Spinal cord (tissue), 10 donors: ENCODE measurements around the gene KRTAP10-10. TPM values are rescaled to one million over a fixed set of nuclear protein-coding genes. Genes with fewer than 3 reads are reported as not detected.
"Not testable (repeated sequence)": the region's sequence is repeated elsewhere in the genome, so short reads cannot be mapped to it uniquely, and the experiment has no call there.

Source experiments
- DNase-seq, 6 donors: peaks; one replicate each; pipeline versions ENCODE4 v3.0.0 to v3.0.0-alpha.2; 2013 to 2015; ENCODE audit warnings: low spot score in 6 of 6, low read depth in 4 of 6
- H3K27ac ChIP-seq: one replicate; pipeline ENCODE4 v1.5.1; 2013; ENCODE audit warnings: low read depth, low read length, control low read depth
- H3K27me3 ChIP-seq: one replicate; pipeline ENCODE4 v1.6.1; 2013; ENCODE audit warnings: low read length; ENCODE audit not compliant: control insufficient read depth, insufficient read depth
- H3K36me3 ChIP-seq: one replicate; pipeline ENCODE4 v1.6.1; 2013; ENCODE audit warnings: low read length; ENCODE audit not compliant: control insufficient read depth, insufficient read depth
- H3K4me1 ChIP-seq: one replicate; pipeline ENCODE4 v1.6.1; 2013; ENCODE audit warnings: low read length; ENCODE audit not compliant: control insufficient read depth, insufficient read depth
- H3K4me3 ChIP-seq: one replicate; pipeline ENCODE4 v1.5.1; 2013; ENCODE audit warnings: low read depth, low read length, control low read depth
- H3K9me3 ChIP-seq: one replicate; pipeline ENCODE4 v1.6.1; 2013; ENCODE audit warnings: low read length; ENCODE audit not compliant: control insufficient read depth, insufficient read depth
- WGBS: methylation state at CpG from one replicate; pipeline ENCODE4 v1.1.5; 2013; ENCODE audit warnings: missing lambda C conversion rate; ENCODE audit not compliant: insufficient coverage; 5-methylcytosine and 5-hydroxymethylcytosine counted together
- polyA plus RNA-seq, 2 donors: library from polyadenylated mRNA; unstranded; fragments of 120-200 nt; gene quantifications; one replicate each; pipeline ENCODE4 v1.2.1, GENCODE V29; 2013; ENCODE audit not compliant: insufficient read length in 2 of 2
- total RNA-seq, 2 donors: library from RNA; depleted of rRNA in 1 of 2; stranded (reverse); fragments of 120-200 nt in 1 of 2; fragments of >200 nt in 1 of 2; gene quantifications; one replicate each; pipeline versions ENCODE4 v1.2.3 to v1.2.4, GENCODE V29; 2013 to 2014
- donor health status: healthy.

Gene KRTAP10-10
- total and polyA plus RNA-seq, 4 donors: not detected

GRCh38 chr21:44625756-44626155 is 11.4 kb upstream of the KRTAP10-10 start:
- WGBS: 92% methylated on average over 2 of the region's 7 CpGs
- peaks cover 3% of the 10 kb centered on the region for H3K4me1 ChIP-seq
- no peak overlapping the region for H3K4me3 ChIP-seq
- H3K9me3 ChIP-seq: peaks cover 7% of the 10 kb centered on the region
- DNase-seq: no peak
- no peaks in the 10 kb centered on the region for H3K27me3 ChIP-seq
- H3K27ac ChIP-seq: no peak overlapping the region
- H3K36me3 ChIP-seq: no peaks in the 10 kb centered on the region

DNA sequence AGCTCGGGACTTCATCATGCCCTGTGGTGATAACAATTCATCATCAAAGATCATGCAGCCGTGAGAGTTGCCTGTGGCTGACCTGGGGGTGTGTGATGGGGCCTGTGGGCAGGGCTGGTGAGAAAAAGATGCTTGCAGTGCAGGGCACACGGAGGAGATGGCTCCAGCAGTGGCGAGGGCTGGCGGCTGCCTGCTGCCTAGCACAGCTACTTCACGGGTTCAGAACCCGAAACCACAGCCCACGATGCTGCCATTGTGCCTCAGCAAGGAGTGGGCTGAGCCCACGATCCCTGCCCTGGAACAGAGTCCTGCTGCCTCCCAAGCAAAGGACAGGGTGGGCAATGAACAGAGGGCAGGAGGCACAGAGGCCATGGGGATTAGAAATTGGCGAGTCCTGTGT is 10.9 kb upstream of the KRTAP10-10 start:
- no peak overlapping the region for H3K4me3 ChIP-seq
- no peak overlapping the region for H3K27ac ChIP-seq
- no peaks in the 10 kb centered on the region for H3K27me3 ChIP-seq
- H3K36me3 ChIP-seq: no peaks in the 10 kb centered on the region
- WGBS: 78% methylated on average over 10 of the region's 10 CpGs
- no peak for DNase-seq
- H3K9me3 ChIP-seq: peaks cover 7% of the 10 kb centered on the region
- peaks cover 3% of the 10 kb centered on the region for H3K4me1 ChIP-seq

- Histone ChIP-seq H3K36me3 (no peaks in the 10 kb centered on the region), H3K9me3 (peaks cover 9% of the 10 kb centered on the region), H3K27ac (no peak within 1 kb of the TSS), H3K27me3 (no peaks in the 10 kb centered on the region), H3K4me1 (peaks cover 3% of the 10 kb centered on the region), H3K4me3 (no peak within 1 kb of the TSS)
- 68% methylated on average over 7 of the region's 7 CpGs for WGBS
- DNase-seq: no peak
Measured at GRCh38 chr21:44626673-44627143, 10.4 kb upstream of the KRTAP10-10 start, which contains the start of gene KRTAP10-9. Gene KRTAP10-9 (plus strand): TSS chr21:44627093. CDS start chr21:44627172, 79 bp downstream.

DNA sequence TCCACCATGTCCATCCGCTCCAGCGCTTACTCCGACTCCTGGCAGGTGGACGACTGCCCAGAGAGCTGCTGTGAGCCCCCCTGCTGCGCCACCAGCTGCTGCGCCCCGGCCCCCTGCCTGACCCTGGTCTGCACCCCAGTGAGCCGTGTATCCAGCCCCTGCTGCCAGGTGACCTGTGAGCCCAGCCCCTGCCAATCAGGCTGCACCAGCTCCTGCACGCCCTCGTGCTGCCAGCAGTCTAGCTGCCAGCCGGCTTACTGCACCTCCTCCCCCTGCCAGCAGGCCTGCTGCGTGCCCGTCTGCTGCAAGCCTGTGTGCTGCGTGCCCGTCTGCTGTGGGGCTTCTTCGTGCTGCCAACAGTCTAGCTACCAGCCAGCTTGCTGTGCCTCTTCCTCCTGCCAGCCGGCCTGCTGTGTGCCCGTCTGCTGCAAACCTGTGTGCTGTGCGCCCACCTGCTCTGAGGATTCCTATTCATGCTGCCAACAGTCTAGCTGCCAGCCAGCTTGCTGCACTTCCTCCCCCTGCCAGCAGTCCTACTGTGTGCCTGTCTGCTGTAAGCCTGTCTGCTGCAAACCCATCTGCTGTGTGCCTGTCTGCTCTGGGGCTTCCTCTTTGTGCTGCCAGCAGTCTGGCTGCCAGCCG is 9.9 kb upstream of the KRTAP10-10 start:
- DNase-seq, H3K27ac ChIP-seq, H3K27me3 ChIP-seq, H3K36me3 ChIP-seq, H3K4me3 ChIP-seq, H3K4me1 ChIP-seq: not testable (repeated sequence)
- H3K9me3 ChIP-seq: peaks cover 12% of the 10 kb centered on the region
- 72% methylated on average over 15 of the region's 20 CpGs for WGBS

DNA sequence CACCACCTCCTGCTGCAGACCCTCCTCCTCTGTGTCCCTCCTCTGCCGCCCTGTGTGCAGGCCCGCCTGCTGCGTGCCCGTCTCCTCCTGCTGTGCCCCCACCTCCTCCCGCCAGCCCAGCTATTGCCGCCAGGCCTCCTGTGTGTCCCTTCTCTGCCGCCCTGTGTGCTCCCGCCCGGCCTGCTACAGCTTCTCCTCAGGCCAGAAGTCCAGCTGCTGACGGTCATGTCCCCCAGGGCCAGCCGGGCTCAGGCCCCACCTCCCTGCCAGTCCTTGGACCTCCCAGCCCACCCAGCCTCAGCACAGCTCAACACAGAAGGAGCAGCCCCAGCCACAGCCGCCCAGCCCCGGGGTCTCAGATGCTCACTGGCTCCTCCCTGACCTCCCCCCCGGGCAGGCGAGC is 9.3 kb upstream of the KRTAP10-10 start:
- 48% methylated on average over 10 of the region's 15 CpGs for WGBS
- not testable (repeated sequence) for H3K27ac ChIP-seq, DNase-seq

DNA sequence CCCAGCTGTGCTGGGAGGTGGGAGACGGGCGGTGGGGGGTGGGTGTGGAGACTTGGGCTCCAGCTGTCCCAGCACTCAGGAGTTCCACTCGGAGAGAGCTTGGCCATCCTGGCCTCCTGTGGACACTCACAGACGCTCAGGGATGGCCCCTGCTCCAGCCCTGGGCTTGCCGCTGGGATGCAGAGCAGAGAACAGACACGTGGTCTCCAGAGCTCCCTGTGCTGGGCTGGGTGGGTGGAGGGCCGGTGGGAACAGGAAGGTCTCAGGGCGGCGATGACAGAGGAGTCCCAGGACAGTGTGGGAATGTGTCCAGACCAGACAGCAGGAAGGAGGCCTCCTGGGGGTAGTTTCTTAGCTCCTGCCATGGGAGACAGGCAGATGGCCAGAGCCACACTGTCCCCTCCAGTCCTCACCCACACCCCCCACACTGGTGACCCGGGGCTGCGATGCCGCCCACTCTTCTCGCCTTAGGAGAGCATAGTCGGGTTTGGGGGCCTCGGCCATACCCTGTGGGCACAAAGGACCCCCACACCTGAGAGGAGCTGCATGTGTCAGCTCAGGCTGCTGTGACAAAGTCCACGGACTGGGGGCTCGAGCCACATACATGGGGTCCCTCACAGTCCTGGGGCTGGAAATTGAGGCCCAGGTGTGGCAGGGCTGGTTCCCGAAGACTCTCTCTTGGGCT is 8.3 kb upstream of the KRTAP10-10 start:
- peaks cover 7% of the 10 kb centered on the region for H3K9me3 ChIP-seq
- no peak overlapping the region for H3K27ac ChIP-seq
- no peak overlapping the region for H3K4me3 ChIP-seq
- no peaks in the 10 kb centered on the region for H3K27me3 ChIP-seq
- H3K36me3 ChIP-seq: no peaks in the 10 kb centered on the region
- DNase-seq: no peak
- H3K4me1 ChIP-seq: peaks cover 3% of the 10 kb centered on the region
- WGBS: 70% methylated on average over 18 of the region's 18 CpGs

More for the DNA sequence above, 9.3 kb upstream of the KRTAP10-10 start:
- not testable (repeated sequence) for H3K4me1 ChIP-seq, H3K36me3 ChIP-seq, H3K27me3 ChIP-seq, H3K4me3 ChIP-seq
- peaks cover 12% of the 10 kb centered on the region for H3K9me3 ChIP-seq

DNA sequence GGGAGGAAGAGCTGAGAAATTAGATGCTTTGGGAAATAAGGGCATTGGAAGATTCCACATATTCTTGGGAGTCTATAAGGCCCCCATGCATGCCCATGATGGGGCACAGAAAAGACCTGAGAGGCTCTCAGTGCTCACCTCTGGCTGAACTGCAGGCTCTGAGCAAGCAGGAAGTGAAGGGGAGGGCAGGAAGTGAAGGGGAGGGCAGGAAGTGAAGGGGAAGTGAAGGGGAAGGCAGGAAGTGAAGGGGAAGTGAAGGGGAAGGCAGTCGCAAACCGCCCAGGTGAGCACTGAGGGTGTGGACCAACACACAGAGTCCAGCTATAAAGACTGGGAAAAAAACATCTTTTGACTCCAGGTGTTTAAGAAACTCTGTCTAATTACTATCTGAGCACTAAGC is 6.7 kb upstream of the KRTAP10-10 start:
- no peaks in the 10 kb centered on the region for H3K27me3 ChIP-seq
- DNase-seq: no peak
- peaks cover 7% of the 10 kb centered on the region for H3K9me3 ChIP-seq
- H3K4me1 ChIP-seq: peaks cover 3% of the 10 kb centered on the region
- H3K27ac ChIP-seq: no peak overlapping the region
- no peak overlapping the region for H3K4me3 ChIP-seq
- no peaks in the 10 kb centered on the region for H3K36me3 ChIP-seq
- WGBS: 80% methylated on average over 2 of the region's 2 CpGs

DNA sequence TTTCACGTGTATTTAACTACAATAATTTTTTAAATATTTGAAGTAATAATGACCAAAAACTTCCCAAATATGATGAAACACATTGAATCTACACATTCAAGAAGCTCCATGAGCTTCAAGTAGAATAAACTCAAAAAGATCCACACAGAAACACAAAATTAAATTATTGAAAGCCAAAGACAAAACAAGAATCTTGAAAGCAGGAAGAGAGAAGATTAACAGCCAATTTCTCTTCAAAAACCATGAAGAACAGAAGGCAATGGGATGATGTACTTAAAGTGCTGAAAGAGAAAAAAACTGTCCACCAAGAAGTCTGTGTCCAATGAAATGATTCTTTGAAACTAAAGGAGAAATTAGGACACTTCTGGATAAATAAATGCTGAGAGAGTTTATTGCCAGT is 5.1 kb upstream of the KRTAP10-10 start:
- Histone ChIP-seq H3K27ac (no peak overlapping the region), H3K27me3 (no peaks in the 10 kb centered on the region), H3K9me3 (peaks cover 7% of the 10 kb centered on the region), H3K4me3 (no peak overlapping the region), H3K36me3 (no peaks in the 10 kb centered on the region), H3K4me1 (peaks cover 5% of the 10 kb centered on the region)
- no CpG with 5 or more reads among the region's 1 CpG for WGBS
- no peak for DNase-seq

DNA sequence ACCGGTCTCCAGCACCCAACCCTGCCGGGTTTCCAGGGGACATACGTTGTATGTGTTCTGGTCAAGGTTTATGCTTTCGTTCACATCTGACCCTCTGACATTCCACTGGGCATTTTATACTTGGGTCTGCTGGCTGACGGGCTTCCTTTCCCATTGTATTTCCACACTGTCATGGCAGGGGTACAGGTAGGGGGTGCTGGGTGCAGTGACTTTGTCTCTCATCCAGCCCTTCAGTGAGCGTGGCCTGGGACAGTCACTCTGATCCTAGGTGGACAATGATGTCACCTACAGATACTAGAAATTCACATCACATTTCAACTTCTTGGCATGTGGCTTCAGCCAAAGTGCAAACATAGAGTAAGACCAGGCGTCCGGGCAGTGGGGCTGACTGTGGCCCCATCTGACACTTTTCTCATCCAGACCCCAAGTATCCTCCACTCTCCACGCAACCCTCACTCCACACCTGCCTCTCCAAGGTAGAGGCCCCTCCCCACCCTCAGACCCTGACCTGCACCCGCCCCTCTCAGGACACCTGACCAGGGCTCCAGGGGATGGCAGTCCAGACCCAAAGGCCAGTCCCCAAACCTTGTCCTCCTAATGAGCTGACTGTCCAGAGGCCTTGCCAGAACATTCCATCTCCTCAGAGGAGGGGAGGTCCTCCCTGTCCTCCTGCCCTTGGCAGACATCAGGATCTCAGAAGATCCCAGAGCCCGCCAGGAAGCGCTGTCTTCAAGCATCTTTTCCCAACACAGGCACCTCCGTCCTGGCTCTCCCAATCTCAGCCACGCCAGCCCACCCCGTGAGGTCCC is 743 bp upstream of the KRTAP10-10 start:
- Histone ChIP-seq H3K4me1 (peaks cover 8% of the 10 kb centered on the region), H3K27ac (no peak overlapping the region), H3K9me3 (peaks cover 6% of the 10 kb centered on the region), H3K27me3 (no peaks in the 10 kb centered on the region), H3K36me3 (no peaks in the 10 kb centered on the region), H3K4me3 (no peak overlapping the region)
- WGBS: 85% methylated on average over 12 of the region's 15 CpGs
- no peak for DNase-seq
